OCI-LY3 (cell line): Measurements from ENCODE around the gene UNC13A.

Experiments
- H2AFZ ChIP-seq: fragments of 200-600, 300-600 bp; shearing (Covaris generic); 2 replicates; pipeline ENCODE4 v1.6.0; 2014; ENCODE audit warnings: antibody characterized with exemption, low read depth, low read length
- H3K27ac ChIP-seq: fragments of 200-600, 300-600 bp; sonication (generic); 2 replicates; pipeline ENCODE4 v1.5.1; 2014; ENCODE audit warnings: mild to moderate bottlenecking, low read length, moderate library complexity, mixed read lengths
- H3K27me3 ChIP-seq: fragments of 200-600, 300-600 bp; sonication (generic); 2 replicates; pipeline ENCODE4 v1.6.1; 2014; ENCODE audit warnings: low read depth, low read length, mixed read lengths
- H3K36me3 ChIP-seq: fragments of 200-600, 300-600 bp; sonication (generic); replicated peaks from 2 replicates; pipeline ENCODE3; 2014; ENCODE audit warnings: low read depth, low read length, mixed read lengths
- H3K4me1 ChIP-seq: fragments of 300-600, 200-600 bp; sonication (generic); 2 replicates; pipeline ENCODE4 v1.6.1; 2014; ENCODE audit warnings: low read length, mixed read lengths
- H3K4me2 ChIP-seq: fragments of 200-600, 300-600 bp; sonication (generic); 2 replicates; pipeline ENCODE4 v1.6.1; 2014; ENCODE audit warnings: low read length, mixed read lengths
- H3K4me3 ChIP-seq: fragments of 300-600, 200-600 bp; sonication (generic); 2 replicates; pipeline ENCODE4 v1.5.1; 2014; ENCODE audit warnings: antibody characterized with exemption, mild to moderate bottlenecking, low read length, moderate library complexity
- H3K79me2 ChIP-seq: fragments of 300-600, 200-600 bp; shearing (Covaris generic); 2 replicates; pipeline ENCODE4 v1.6.1; 2014; ENCODE audit warnings: mild to moderate bottlenecking, low read length, mixed read lengths
- H3K9ac ChIP-seq: fragments of 300-600, 200-600 bp; shearing (Covaris generic); 2 replicates; pipeline ENCODE4 v1.6.0; 2014; ENCODE audit warnings: mild to moderate bottlenecking, low read length, moderate library complexity
- H3K9me3 ChIP-seq: fragments of 200-600, 300-600 bp; shearing (Covaris generic); 2 replicates; pipeline ENCODE4 v1.6.1; 2014; ENCODE audit warnings: low read length, mixed read lengths; ENCODE audit not compliant: insufficient read depth
- H4K20me1 ChIP-seq: fragments of 200-600, 300-600 bp; sonication (generic); 2 replicates; pipeline ENCODE4 v1.6.1; 2016; ENCODE audit warnings: low read length, mixed read lengths; ENCODE audit not compliant: insufficient read depth
- EZH2phosphoT487 ChIP-seq: fragments of 200-600 bp; shearing (Covaris generic); IDR thresholded peaks from 2 replicates; pipeline ENCODE4 v1.6.1; 2018; ENCODE audit warnings: antibody characterized with exemption, mixed run types, low read depth
- TF ChIP-seq, protein P1 (sequence below): fragments of 200-600, 300-600 bp; sonication (generic); IDR thresholded peaks from 2 replicates; pipeline ENCODE4 v1.5.1; 2014; ENCODE audit warnings: antibody characterized with exemption, low read length, low read depth

Gene UNC13A

GRCh38 chr19:17658240-17658639 is 29.9 kb downstream of the UNC13A start:
- H3K4me3 ChIP-seq, result no peak overlapping the region
- no peaks in the 10 kb centered on the region for H3K4me1 ChIP-seq
- TF ChIP-seq EZH2phosphoT487, result no peak
- TF ChIP-seq, protein P1, sequence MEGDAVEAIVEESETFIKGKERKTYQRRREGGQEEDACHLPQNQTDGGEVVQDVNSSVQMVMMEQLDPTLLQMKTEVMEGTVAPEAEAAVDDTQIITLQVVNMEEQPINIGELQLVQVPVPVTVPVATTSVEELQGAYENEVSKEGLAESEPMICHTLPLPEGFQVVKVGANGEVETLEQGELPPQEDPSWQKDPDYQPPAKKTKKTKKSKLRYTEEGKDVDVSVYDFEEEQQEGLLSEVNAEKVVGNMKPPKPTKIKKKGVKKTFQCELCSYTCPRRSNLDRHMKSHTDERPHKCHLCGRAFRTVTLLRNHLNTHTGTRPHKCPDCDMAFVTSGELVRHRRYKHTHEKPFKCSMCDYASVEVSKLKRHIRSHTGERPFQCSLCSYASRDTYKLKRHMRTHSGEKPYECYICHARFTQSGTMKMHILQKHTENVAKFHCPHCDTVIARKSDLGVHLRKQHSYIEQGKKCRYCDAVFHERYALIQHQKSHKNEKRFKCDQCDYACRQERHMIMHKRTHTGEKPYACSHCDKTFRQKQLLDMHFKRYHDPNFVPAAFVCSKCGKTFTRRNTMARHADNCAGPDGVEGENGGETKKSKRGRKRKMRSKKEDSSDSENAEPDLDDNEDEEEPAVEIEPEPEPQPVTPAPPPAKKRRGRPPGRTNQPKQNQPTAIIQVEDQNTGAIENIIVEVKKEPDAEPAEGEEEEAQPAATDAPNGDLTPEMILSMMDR, result no peak
- no peaks in the 10 kb centered on the region for H4K20me1 ChIP-seq
- H3K27ac ChIP-seq, result no peak overlapping the region
- H3K27me3 ChIP-seq, result 0 out of 2 replicates have a peak, but pooled peaks cover 5% of the 10 kb centered on the region
- H2AFZ ChIP-seq, result no peak overlapping the region
- H3K9ac ChIP-seq, result no peak overlapping the region
- no peaks in the 10 kb centered on the region for H3K36me3 ChIP-seq
- no peaks in the 10 kb centered on the region for H3K9me3 ChIP-seq
- no peaks in the 10 kb centered on the region for H3K79me2 ChIP-seq
- no peak overlapping the region for H3K4me2 ChIP-seq

DNA sequence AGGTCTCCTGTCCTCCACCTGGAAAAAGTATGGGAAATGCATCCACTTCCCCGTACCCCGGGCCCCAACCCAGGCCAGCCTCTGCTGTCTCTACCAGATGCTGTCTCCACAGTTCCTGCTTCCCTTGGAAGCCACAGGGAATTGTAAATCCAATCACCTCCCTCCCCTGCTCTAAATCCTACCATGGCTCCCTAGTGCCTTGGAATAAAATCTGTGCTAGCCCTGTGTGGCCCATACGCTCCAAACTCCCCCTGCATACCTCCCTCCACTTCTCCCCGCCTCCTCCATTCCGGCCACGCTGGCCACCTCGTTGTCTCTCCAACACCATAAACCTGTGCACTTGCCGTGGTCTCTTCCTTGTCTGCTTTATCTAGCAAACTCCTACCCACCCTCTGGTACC is 31.2 kb downstream of the UNC13A start:
- Histone ChIP-seq H3K4me2 (no peak overlapping the region), H3K4me3 (no peak overlapping the region), H3K9ac (no peak overlapping the region), H3K27me3 (0 out of 2 replicates have a peak, but pooled peaks cover 5% of the 10 kb centered on the region), H3K36me3 (no peaks in the 10 kb centered on the region), H2AFZ (no peak overlapping the region), H3K79me2 (no peaks in the 10 kb centered on the region), H3K9me3 (no peaks in the 10 kb centered on the region), H4K20me1 (no peaks in the 10 kb centered on the region), H3K27ac (no peak overlapping the region), H3K4me1 (no peaks in the 10 kb centered on the region)
- TF ChIP-seq EZH2phosphoT487, result no peak
- TF ChIP-seq, protein P1, result no peak

DNA sequence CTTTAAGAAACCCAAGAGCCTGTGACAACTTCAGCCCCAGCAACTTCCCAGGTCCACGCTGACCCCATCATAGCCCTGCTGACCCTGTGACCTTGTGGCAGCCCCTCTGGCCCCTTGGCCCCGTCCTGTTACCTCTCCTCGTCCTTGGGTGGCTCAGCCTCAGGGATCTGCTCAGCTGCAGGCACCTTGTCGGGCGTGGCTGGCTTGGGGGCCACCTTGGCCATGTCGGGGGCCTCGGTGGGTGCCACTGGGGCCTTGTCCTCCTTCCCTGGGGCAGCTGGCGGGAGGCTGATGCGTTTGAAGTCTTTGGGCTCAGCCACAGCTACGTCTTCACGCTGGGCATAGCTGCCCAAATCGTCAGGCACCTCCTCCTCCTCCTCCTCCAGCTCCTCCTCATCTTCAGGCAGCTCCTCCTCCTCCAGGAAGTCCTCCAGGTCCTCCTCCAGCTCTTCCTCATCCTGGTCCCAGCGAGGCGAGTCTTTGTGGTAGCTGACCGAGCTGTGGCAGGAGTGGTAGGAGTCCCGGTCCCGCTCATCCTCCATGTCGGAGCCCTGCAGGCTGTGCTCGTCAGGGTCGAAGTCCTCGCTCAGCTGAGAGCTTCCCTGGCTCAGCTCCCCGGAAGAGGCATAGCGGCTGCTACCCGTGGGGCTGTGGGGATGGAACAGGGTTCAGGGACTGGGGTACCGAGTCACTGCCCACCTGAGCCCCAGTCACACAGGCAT is 32.2 kb downstream of the UNC13A start:
- no peak overlapping the region for H3K27ac ChIP-seq
- TF ChIP-seq, protein P1, result no peak
- no peaks in the 10 kb centered on the region for H3K9me3 ChIP-seq
- no peaks in the 10 kb centered on the region for H3K79me2 ChIP-seq
- H3K4me1 ChIP-seq, result no peaks in the 10 kb centered on the region
- H4K20me1 ChIP-seq, result no peaks in the 10 kb centered on the region
- H3K4me3 ChIP-seq, result no peak overlapping the region
- H3K4me2 ChIP-seq, result no peak overlapping the region
- H2AFZ ChIP-seq, result no peak overlapping the region
- H3K36me3 ChIP-seq, result no peaks in the 10 kb centered on the region
- H3K9ac ChIP-seq, result no peak overlapping the region
- 0 out of 2 replicates have a peak, but pooled peaks cover 5% of the 10 kb centered on the region for H3K27me3 ChIP-seq

DNA sequence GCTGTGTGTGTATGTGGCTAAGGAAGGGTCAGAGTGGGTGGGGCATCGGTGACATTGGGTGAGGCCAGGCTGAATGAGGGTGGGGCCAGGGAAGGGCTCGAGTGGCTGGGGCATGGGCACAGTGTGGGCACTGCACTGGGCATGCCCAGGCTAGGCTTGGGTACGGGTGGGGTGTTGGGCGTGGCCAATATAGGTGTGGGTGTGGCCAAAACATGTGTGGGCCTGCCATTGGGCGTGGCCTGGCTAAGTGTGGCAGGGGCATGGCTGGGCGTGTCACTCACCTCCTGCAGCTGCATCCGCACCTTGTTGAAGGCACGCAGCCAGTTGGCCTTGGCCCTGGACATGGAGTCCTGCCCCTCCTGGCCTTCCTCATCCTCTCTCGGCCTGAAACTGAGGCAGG is 33.2 kb downstream of the UNC13A start:
- Histone ChIP-seq H4K20me1 (no peaks in the 10 kb centered on the region), H3K36me3 (no peaks in the 10 kb centered on the region), H3K27ac (no peak overlapping the region), H3K79me2 (no peaks in the 10 kb centered on the region), H3K4me2 (no peak overlapping the region), H3K9ac (no peak overlapping the region), H3K4me3 (no peak overlapping the region), H3K9me3 (no peaks in the 10 kb centered on the region), H3K27me3 (0 out of 2 replicates have a peak, but pooled peaks cover 5% of the 10 kb centered on the region), H2AFZ (no peak overlapping the region), H3K4me1 (no peaks in the 10 kb centered on the region)
- TF ChIP-seq EZH2phosphoT487, result no peak
- TF ChIP-seq, protein P1, result no peak
